Measurements from ENCODE around the gene AP5B1. TPM values are rescaled to one million over a fixed set of nuclear protein-coding genes. Genes with fewer than 3 reads are reported as not detected.

AP5B1 gene
- total RNA-seq, 1 donor from 2014 or later = 16.6 TPM

GRCh38 chr11:65811764-65812475 lies 31.1 kb upstream of the AP5B1 start:
- Mint-ChIP-seq H3K9me3 (no peaks in the 10 kb centered on the region), H3K27me3 (no peaks in the 10 kb centered on the region), H3K4me1 (ENCODE audit: unreplicated experiment) (peaks cover 29% of the 10 kb centered on the region), H3K4me3 (no peak overlapping the region), H3K36me3 (no peaks in the 10 kb centered on the region), H3K27ac (no peak overlapping the region)
- DNase-seq (ENCODE audit: extremely low spot score, unreplicated experiment) = no peak
- TF ChIP-seq, protein P1, sequence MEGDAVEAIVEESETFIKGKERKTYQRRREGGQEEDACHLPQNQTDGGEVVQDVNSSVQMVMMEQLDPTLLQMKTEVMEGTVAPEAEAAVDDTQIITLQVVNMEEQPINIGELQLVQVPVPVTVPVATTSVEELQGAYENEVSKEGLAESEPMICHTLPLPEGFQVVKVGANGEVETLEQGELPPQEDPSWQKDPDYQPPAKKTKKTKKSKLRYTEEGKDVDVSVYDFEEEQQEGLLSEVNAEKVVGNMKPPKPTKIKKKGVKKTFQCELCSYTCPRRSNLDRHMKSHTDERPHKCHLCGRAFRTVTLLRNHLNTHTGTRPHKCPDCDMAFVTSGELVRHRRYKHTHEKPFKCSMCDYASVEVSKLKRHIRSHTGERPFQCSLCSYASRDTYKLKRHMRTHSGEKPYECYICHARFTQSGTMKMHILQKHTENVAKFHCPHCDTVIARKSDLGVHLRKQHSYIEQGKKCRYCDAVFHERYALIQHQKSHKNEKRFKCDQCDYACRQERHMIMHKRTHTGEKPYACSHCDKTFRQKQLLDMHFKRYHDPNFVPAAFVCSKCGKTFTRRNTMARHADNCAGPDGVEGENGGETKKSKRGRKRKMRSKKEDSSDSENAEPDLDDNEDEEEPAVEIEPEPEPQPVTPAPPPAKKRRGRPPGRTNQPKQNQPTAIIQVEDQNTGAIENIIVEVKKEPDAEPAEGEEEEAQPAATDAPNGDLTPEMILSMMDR (conservative IDR thresholded peaks at IDR 0.05) = no peak

- H3K9me3 Mint-ChIP-seq = no peaks in the 10 kb centered on the region
- TF ChIP-seq, protein P1 (conservative IDR thresholded peaks at IDR 0.05) = no peak
- H3K4me3 Mint-ChIP-seq = no peak overlapping the region
- DNase-seq (ENCODE audit: extremely low spot score, unreplicated experiment) = no peak
- no peaks in the 10 kb centered on the region for H3K27me3 Mint-ChIP-seq
- no peak overlapping the region for H3K27ac Mint-ChIP-seq
- H3K4me1 Mint-ChIP-seq (ENCODE audit: unreplicated experiment) = peaks cover 21% of the 10 kb centered on the region
- H3K36me3 Mint-ChIP-seq = no peaks in the 10 kb centered on the region
Observed at GRCh38 chr11:65810046-65810868, 29.5 kb upstream of the AP5B1 start.

DNA sequence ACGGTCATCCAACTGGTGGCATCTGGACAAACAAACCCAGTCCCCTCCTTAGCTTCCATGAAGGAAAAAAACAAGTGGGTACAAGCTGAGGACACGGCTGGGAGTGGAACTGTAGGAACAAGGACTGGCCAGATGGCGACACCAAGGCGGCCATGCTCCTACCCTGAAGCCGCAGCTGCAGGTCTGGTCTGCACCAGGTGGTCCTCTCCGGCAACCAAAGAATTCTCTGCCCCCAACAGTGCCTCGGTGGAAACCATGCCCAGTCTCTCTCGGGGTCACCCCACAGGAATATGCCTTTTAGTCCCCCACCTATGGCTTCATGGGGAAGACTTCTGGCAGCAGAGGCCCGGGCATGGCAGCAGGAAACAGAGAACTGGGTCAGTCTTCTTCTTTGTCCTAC lies 28.7 kb upstream of the AP5B1 start:
- Mint-ChIP-seq H3K36me3 (no peaks in the 10 kb centered on the region), H3K4me3 (no peak overlapping the region), H3K27ac (no peak overlapping the region), H3K9me3 (no peaks in the 10 kb centered on the region), H3K4me1 (ENCODE audit: unreplicated experiment) (peaks cover 13% of the 10 kb centered on the region), H3K27me3 (no peaks in the 10 kb centered on the region)
- TF ChIP-seq, protein P1 (conservative IDR thresholded peaks at IDR 0.05) = no peak
- no peak for DNase-seq (ENCODE audit: extremely low spot score, unreplicated experiment)

GRCh38 chr11:65808744-65809341 lies 28.1 kb upstream of the AP5B1 start:
- TF ChIP-seq, protein P1 (conservative IDR thresholded peaks at IDR 0.05) = no peak
- Mint-ChIP-seq H3K27ac (no peak overlapping the region), H3K9me3 (no peaks in the 10 kb centered on the region), H3K4me1 (ENCODE audit: unreplicated experiment) (peaks cover 7% of the 10 kb centered on the region), H3K27me3 (peaks cover 5% of the 10 kb centered on the region), H3K36me3 (no peaks in the 10 kb centered on the region), H3K4me3 (no peak overlapping the region)
- DNase-seq (ENCODE audit: extremely low spot score, unreplicated experiment) = no peak

DNA sequence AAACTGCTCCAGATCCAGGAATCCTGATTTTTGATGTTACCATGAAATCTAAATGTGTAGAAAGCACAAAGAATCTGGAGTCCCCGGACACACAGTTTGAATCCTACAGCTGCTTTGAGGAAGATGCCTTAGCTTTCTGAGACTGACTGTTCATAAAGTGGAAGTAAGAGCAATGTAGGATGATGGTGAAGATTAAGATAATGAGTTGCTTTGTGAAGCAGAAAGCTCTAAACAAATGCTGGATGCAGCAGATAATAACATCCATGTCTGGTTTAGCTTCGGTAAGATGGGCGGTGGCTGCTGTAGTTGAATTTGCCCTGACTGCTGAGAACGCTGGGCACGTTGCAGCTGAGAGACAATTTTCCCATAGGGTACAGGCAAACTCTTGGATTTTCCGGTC lies 26.2 kb upstream of the AP5B1 start:
- TF ChIP-seq, protein P1 (conservative IDR thresholded peaks at IDR 0.05) = no peak
- Mint-ChIP-seq H3K9me3 (no peaks in the 10 kb centered on the region), H3K27ac (no peak overlapping the region), H3K4me1 (ENCODE audit: unreplicated experiment) (peaks cover 5% of the 10 kb centered on the region), H3K36me3 (no peaks in the 10 kb centered on the region), H3K27me3 (peaks cover 16% of the 10 kb centered on the region), H3K4me3 (no peak overlapping the region)
- DNase-seq (ENCODE audit: extremely low spot score, unreplicated experiment) = no peak

Measured in type B pancreatic cell (in vitro differentiated cells).